ENCODE results near the gene STAC3. TPM values are rescaled to one million over a fixed set of nuclear protein-coding genes. Genes with fewer than 3 reads are reported as not detected.

The STAC3 gene
- total and polyA plus RNA-seq, 2 of the 8 experiments (the other 6 are each of a cell fraction or from before 2014, with no cell fraction given): 0.70 to 1.3 TPM

DNA sequence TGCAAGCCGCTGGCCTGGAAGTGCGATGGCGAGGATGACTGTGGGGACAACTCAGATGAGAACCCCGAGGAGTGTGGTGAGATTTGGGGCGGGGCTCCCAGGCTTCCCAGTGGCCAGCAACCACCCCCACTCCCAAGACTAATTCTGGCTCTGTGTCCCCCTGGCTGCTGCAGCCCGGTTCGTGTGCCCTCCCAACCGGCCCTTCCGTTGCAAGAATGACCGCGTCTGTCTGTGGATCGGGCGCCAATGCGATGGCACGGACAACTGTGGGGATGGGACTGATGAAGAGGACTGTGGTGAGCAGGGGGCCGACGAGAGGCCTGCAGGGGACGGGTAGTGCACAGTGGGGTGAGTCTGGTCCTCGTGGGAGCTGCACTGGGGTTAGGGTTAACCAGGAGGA lies 46.5 kb downstream of the STAC3 start (continued):
- TF ChIP-seq, protein P1, sequence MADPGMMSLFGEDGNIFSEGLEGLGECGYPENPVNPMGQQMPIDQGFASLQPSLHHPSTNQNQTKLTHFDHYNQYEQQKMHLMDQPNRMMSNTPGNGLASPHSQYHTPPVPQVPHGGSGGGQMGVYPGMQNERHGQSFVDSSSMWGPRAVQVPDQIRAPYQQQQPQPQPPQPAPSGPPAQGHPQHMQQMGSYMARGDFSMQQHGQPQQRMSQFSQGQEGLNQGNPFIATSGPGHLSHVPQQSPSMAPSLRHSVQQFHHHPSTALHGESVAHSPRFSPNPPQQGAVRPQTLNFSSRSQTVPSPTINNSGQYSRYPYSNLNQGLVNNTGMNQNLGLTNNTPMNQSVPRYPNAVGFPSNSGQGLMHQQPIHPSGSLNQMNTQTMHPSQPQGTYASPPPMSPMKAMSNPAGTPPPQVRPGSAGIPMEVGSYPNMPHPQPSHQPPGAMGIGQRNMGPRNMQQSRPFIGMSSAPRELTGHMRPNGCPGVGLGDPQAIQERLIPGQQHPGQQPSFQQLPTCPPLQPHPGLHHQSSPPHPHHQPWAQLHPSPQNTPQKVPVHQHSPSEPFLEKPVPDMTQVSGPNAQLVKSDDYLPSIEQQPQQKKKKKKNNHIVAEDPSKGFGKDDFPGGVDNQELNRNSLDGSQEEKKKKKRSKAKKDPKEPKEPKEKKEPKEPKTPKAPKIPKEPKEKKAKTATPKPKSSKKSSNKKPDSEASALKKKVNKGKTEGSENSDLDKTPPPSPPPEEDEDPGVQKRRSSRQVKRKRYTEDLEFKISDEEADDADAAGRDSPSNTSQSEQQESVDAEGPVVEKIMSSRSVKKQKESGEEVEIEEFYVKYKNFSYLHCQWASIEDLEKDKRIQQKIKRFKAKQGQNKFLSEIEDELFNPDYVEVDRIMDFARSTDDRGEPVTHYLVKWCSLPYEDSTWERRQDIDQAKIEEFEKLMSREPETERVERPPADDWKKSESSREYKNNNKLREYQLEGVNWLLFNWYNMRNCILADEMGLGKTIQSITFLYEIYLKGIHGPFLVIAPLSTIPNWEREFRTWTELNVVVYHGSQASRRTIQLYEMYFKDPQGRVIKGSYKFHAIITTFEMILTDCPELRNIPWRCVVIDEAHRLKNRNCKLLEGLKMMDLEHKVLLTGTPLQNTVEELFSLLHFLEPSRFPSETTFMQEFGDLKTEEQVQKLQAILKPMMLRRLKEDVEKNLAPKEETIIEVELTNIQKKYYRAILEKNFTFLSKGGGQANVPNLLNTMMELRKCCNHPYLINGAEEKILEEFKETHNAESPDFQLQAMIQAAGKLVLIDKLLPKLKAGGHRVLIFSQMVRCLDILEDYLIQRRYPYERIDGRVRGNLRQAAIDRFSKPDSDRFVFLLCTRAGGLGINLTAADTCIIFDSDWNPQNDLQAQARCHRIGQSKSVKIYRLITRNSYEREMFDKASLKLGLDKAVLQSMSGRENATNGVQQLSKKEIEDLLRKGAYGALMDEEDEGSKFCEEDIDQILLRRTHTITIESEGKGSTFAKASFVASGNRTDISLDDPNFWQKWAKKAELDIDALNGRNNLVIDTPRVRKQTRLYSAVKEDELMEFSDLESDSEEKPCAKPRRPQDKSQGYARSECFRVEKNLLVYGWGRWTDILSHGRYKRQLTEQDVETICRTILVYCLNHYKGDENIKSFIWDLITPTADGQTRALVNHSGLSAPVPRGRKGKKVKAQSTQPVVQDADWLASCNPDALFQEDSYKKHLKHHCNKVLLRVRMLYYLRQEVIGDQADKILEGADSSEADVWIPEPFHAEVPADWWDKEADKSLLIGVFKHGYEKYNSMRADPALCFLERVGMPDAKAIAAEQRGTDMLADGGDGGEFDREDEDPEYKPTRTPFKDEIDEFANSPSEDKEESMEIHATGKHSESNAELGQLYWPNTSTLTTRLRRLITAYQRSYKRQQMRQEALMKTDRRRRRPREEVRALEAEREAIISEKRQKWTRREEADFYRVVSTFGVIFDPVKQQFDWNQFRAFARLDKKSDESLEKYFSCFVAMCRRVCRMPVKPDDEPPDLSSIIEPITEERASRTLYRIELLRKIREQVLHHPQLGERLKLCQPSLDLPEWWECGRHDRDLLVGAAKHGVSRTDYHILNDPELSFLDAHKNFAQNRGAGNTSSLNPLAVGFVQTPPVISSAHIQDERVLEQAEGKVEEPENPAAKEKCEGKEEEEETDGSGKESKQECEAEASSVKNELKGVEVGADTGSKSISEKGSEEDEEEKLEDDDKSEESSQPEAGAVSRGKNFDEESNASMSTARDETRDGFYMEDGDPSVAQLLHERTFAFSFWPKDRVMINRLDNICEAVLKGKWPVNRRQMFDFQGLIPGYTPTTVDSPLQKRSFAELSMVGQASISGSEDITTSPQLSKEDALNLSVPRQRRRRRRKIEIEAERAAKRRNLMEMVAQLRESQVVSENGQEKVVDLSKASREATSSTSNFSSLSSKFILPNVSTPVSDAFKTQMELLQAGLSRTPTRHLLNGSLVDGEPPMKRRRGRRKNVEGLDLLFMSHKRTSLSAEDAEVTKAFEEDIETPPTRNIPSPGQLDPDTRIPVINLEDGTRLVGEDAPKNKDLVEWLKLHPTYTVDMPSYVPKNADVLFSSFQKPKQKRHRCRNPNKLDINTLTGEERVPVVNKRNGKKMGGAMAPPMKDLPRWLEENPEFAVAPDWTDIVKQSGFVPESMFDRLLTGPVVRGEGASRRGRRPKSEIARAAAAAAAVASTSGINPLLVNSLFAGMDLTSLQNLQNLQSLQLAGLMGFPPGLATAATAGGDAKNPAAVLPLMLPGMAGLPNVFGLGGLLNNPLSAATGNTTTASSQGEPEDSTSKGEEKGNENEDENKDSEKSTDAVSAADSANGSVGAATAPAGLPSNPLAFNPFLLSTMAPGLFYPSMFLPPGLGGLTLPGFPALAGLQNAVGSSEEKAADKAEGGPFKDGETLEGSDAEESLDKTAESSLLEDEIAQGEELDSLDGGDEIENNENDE (IDR thresholded peaks at IDR 0.05; ENCODE audit: insufficient replicate concordance, low read length): no peak
- TF ChIP-seq EGR1 (IDR thresholded peaks at IDR 0.05; ENCODE audit: borderline replicate concordance, low read depth, low read length): no peak
- TF ChIP-seq HDAC6 (IDR thresholded peaks at IDR 0.05; ENCODE audit: low read depth, low read length): no peak
- TF ChIP-seq, protein P2, sequence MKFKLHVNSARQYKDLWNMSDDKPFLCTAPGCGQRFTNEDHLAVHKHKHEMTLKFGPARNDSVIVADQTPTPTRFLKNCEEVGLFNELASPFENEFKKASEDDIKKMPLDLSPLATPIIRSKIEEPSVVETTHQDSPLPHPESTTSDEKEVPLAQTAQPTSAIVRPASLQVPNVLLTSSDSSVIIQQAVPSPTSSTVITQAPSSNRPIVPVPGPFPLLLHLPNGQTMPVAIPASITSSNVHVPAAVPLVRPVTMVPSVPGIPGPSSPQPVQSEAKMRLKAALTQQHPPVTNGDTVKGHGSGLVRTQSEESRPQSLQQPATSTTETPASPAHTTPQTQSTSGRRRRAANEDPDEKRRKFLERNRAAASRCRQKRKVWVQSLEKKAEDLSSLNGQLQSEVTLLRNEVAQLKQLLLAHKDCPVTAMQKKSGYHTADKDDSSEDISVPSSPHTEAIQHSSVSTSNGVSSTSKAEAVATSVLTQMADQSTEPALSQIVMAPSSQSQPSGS (IDR thresholded peaks at IDR 0.05; ENCODE audit: low read length): no peak
- TF ChIP-seq CHD1 (IDR thresholded peaks at IDR 0.05; ENCODE audit: low read depth, low read length): no peak
- TF ChIP-seq, protein P3, sequence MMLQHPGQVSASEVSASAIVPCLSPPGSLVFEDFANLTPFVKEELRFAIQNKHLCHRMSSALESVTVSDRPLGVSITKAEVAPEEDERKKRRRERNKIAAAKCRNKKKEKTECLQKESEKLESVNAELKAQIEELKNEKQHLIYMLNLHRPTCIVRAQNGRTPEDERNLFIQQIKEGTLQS (IDR thresholded peaks at IDR 0.05; ENCODE audit: insufficient read depth, low read depth, low read length): no peak
- no peak for TF ChIP-seq BRCA1 (IDR thresholded peaks at IDR 0.05; ENCODE audit: low read depth, low read length)
